ENCODE measurements around the gene SMCO4. TPM values are rescaled to one million over a fixed set of nuclear protein-coding genes. Genes with fewer than 3 reads are reported as not detected.

SMCO4 gene
- total RNA-seq, 1 experiment from 2014 or later = 72.1 TPM

- in situ Hi-C loops (cut with HindIII; ENCODE audit: low pct_unique_long_range_greater_than_20kb, low sequenced_read_pairs) = no loop called here
- DNase-seq (ENCODE audit: low read depth) = no peak
Observed at GRCh38 chr11:93567401-93567895, 24.3 kb upstream of the SMCO4 start.

- in situ Hi-C loops (cut with HindIII; ENCODE audit: low pct_unique_long_range_greater_than_20kb, low sequenced_read_pairs) = no loop called here
- DNase-seq (ENCODE audit: low read depth) = no peak
Observed at GRCh38 chr11:93564895-93565294, 21.7 kb upstream of the SMCO4 start.

GRCh38 chr11:93563857-93564256 is 20.7 kb upstream of the SMCO4 start:
- in situ Hi-C loops (cut with HindIII; ENCODE audit: low pct_unique_long_range_greater_than_20kb, low sequenced_read_pairs) = no loop called here
- no peak for DNase-seq (ENCODE audit: low read depth)

DNA sequence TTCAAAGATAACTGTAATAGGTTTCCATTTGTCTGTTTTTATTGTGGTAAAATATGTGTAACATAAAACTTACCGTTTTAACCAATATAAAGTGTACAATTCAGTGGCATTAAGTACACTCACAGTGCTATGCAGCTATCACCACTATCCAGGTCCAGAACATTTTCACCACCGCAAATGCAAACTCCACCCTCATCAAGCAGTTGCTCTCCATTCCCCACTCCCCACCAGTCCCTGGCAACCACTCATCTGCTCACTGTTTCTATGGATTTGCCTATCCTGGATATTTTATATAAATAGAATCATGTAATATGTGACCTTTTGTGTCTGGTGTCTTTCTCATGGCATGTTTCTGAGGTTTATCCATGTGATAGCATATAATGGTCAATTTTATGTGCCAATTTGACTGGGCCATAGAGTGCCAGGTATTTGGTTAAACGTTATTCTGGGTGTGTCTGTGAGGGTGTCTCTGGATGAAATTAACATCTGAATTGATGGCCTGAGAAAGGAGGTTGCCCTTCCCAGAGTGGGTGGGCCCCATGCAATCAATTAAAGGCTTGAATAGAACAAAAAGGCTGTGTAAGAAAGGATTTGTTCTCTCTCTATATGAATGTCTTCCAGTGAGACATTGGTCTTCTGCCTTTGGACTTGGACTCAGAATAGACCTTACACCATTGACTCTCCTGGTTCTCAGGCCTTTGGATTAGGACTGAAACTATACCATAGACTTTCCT is 17.2 kb upstream of the SMCO4 start:
- in situ Hi-C loops (cut with HindIII; ENCODE audit: low pct_unique_long_range_greater_than_20kb, low sequenced_read_pairs) = no loop called here
- no peak for DNase-seq (ENCODE audit: low read depth)

GRCh38 chr11:93559681-93560080 is 16.5 kb upstream of the SMCO4 start:
- DNase-seq (ENCODE audit: low read depth) = no peak
- in situ Hi-C loops (cut with HindIII; ENCODE audit: low pct_unique_long_range_greater_than_20kb, low sequenced_read_pairs) = no loop called here

DNA sequence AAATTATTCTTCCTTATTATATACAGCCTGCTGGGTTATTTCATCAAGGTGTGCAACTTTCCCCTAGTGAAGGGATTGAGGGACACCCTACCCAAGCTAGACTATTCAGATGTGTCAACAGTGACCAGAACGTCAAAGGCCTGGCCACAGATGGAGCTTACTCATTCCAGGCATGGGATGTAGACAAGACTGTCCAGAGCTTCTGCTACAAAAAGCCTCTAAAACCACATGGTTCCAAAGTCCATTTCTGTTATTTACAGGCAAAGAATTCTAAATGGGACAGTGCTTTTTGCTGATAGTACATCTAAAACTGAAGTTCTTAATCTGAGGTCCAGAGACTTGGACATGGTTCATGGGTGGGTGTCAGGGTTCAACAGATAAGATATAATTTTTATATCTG is 9.7 kb upstream of the SMCO4 start:
- DNase-seq (ENCODE audit: low read depth) = no peak
- in situ Hi-C loops (cut with HindIII; ENCODE audit: low pct_unique_long_range_greater_than_20kb, low sequenced_read_pairs) = no loop called here

DNA sequence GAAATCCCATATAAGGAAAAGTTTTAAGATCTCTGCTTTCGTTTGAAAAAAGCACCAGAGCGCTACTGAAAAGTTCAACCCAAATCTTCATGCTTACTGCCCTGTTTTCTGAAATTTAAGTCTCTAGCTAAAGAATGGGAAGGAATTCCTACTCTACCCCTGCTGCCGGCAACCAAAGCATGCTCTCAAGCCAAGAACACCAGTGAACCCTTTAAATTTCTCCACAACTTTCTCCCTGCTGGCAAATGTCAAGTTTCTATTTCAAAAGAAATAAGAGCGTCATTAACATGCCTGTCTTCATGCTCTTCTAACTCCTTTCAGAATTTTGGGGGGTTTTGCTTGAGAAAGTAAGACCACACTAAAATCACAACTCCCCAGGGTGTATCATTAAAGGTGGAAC is 6.8 kb upstream of the SMCO4 start:
- in situ Hi-C loops (cut with HindIII; ENCODE audit: low pct_unique_long_range_greater_than_20kb, low sequenced_read_pairs) = no loop called here
- DNase-seq (ENCODE audit: low read depth) = no peak

- no peak for DNase-seq (ENCODE audit: low read depth)
- in situ Hi-C loops (cut with HindIII; ENCODE audit: low pct_unique_long_range_greater_than_20kb, low sequenced_read_pairs) = no loop called here
Observed at GRCh38 chr11:93548679-93549319, 5.6 kb upstream of the SMCO4 start.

- in situ Hi-C loops (cut with HindIII; ENCODE audit: low pct_unique_long_range_greater_than_20kb, low sequenced_read_pairs) = no loop called here
Observed at GRCh38 chr11:93547773-93548172, 4.6 kb upstream of the SMCO4 start.

DNA sequence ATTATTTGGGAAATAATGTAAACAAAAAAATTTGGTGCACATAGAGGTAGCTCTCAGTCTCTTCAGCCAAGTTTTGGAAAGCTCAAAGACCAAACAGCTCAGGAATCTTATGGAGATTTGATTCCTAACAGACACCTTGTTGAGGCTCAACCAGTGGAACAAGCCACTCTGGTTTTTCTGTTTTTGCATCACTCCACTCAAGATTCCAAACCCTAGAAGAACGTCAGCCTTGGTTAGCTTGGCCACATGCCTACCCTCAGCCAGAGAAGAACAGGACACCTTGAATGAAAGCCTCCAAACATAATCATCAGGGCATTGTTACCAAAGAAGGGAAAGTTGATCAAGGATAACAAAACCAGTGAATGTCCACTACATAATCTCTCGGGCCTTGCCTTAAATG is 3.8 kb upstream of the SMCO4 start:
- no peak for DNase-seq (ENCODE audit: low read depth)
- in situ Hi-C loops (cut with HindIII; ENCODE audit: low pct_unique_long_range_greater_than_20kb, low sequenced_read_pairs) = no loop called here

More at GRCh38 chr11:93547773-93548172, 4.6 kb upstream of the SMCO4 start:
- no peak for DNase-seq (ENCODE audit: low read depth)

- no peak for DNase-seq (ENCODE audit: low read depth)
Observed at GRCh38 chr11:93545566-93545965, 2.4 kb upstream of the SMCO4 start.

DNA sequence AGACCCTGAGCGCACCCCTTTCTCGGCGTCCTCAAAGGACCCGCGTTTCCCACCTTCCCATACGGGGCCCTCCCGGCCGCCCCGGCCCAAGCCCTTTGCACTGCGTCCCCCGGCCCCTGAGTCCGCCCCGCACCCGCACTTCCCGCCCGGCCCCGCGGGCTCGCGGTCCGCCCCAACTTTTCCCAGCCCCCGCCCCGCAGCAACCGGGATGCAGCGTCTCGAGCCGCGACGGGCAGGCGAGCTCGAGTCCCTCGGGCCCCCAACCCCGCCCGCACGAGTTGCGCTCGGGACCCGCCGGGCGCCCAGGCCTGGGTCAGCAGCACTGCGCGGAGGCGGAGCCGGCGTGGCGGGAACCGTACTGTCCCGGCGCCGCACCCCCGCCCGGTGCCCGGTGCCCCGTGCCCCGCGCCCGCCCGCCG is 371 bp downstream of the SMCO4 start:
- no peak for DNase-seq (ENCODE audit: low read depth)
- in situ Hi-C loops (cut with HindIII; ENCODE audit: low pct_unique_long_range_greater_than_20kb, low sequenced_read_pairs) = no loop called here

More at GRCh38 chr11:93545566-93545965, 2.4 kb upstream of the SMCO4 start:
- in situ Hi-C loops (cut with HindIII; ENCODE audit: low pct_unique_long_range_greater_than_20kb, low sequenced_read_pairs) = no loop called here

- in situ Hi-C loops (cut with HindIII; ENCODE audit: low pct_unique_long_range_greater_than_20kb, low sequenced_read_pairs) = no loop called here
- DNase-seq (ENCODE audit: low read depth) = peak; percentile 83
Observed at GRCh38 chr11:93541884-93542810, 1.0 kb downstream of the SMCO4 start.

- no peak for DNase-seq (ENCODE audit: low read depth)
- in situ Hi-C loops (cut with HindIII; ENCODE audit: low pct_unique_long_range_greater_than_20kb, low sequenced_read_pairs) = no loop called here
Observed at GRCh38 chr11:93540896-93541553, 2.2 kb downstream of the SMCO4 start.

DNA sequence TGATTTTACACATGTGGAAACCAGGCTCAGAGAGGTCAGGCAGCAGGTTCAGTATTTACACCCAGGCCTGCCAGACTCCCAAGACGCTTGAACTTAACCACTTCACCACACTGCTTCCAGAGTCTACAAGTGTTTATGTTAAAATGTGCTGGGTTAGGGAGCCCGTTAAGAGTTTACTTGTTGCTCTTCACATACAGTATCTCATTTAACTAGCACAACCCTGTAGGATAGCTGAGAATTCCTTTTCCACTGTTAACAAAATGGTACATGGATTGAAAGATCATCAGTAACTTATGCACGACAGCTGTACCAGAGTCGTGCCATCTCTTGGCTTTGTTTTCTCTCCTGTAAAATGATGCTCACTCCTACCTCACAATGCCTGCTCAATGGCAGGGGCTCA is 2.9 kb downstream of the SMCO4 start:
- no peak for DNase-seq (ENCODE audit: low read depth)
- in situ Hi-C loops (cut with HindIII; ENCODE audit: low pct_unique_long_range_greater_than_20kb, low sequenced_read_pairs) = no loop called here

DNA sequence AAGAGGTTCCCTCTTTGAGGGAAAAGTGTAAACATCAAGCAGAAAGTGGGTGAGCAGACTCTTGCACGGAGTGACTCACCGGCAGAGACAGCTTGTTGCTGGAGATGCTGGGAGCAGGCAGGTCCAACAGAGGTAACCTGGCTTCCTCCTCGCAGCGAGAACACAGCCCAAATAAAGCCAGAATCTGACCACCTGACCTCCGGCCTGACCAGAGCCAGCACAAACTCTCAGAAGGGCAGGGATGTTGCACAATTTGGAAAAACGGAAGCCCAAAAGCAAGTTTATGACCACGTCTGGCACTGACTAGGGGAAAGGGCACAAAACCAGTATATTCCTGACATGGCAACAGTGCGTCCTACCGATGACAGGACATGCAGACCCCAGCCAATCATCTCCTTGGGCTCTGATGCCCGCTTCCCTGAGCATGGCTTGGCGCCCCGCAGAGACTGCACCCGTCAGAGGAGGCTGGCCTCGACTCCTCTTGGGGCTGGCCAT is 5.4 kb downstream of the SMCO4 start:
- DNase-seq (ENCODE audit: low read depth) = no peak
- in situ Hi-C loops (cut with HindIII; ENCODE audit: low pct_unique_long_range_greater_than_20kb, low sequenced_read_pairs) = no loop called here

DNA sequence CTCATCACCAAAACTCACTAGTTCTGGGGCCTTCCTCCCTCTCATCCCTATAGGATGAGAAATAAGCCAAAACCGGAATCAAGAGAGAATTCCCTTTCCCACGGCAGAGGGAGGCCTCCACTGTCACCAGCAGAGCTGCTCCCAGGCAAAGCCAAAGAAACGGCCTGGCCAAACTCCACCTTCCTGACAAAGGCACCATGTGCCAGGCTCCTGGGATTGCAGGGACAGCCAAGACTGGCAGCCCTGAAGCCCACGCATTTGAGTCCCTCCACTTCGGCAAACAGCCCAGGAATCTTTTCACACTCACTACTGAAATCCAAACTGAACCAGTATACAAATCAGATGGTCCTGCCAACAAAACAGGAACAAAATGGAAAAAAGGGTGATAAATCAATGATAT is 6.1 kb downstream of the SMCO4 start:
- in situ Hi-C loops (cut with HindIII; ENCODE audit: low pct_unique_long_range_greater_than_20kb, low sequenced_read_pairs) = no loop called here
- no peak for DNase-seq (ENCODE audit: low read depth)
